ENCODE data around the gene CCL8.

DNA sequence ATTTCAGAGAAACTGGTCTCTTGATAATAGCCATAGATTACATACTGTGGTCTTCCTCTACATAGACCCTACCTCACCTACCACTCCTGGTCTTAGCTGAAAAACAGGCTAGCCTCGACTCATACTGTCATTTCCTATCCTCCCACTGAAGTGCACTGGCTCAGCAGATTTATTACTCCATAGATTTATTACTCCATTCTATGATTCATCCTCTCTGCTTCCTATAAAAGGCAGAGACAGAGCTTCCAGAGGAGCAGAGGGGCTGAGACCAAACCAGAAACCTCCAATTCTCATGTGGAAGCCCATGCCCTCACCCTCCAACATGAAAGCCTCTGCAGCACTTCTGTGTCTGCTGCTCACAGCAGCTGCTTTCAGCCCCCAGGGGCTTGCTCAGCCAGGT is 49.3 kb upstream of the CCL8 start, which contains the start of gene CCL7:
- TF ChIP-seq, protein P1, sequence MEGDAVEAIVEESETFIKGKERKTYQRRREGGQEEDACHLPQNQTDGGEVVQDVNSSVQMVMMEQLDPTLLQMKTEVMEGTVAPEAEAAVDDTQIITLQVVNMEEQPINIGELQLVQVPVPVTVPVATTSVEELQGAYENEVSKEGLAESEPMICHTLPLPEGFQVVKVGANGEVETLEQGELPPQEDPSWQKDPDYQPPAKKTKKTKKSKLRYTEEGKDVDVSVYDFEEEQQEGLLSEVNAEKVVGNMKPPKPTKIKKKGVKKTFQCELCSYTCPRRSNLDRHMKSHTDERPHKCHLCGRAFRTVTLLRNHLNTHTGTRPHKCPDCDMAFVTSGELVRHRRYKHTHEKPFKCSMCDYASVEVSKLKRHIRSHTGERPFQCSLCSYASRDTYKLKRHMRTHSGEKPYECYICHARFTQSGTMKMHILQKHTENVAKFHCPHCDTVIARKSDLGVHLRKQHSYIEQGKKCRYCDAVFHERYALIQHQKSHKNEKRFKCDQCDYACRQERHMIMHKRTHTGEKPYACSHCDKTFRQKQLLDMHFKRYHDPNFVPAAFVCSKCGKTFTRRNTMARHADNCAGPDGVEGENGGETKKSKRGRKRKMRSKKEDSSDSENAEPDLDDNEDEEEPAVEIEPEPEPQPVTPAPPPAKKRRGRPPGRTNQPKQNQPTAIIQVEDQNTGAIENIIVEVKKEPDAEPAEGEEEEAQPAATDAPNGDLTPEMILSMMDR (IDR thresholded peaks at IDR 0.05) = no peak
- TF ChIP-seq POLR2A (IDR thresholded peaks at IDR 0.05) = no peak

Data from sigmoid colon (tissue), 3 donors.